Common myeloid progenitor, CD34-positive (primary cell): Measurements from ENCODE around the gene CEP68.

Experiments used
- CTCF ChIA-PET: fragments of 350-600 bp; sonication (Branson Sonifier 250); formaldehyde crosslinking; loops from one replicate; lab custom pipeline; 2021; ENCODE audit warnings: antibody characterized with exemption; lab: Charles Lee
- POLR2A ChIA-PET: fragments of 350-600 bp; sonication (Branson Sonifier 250); formaldehyde crosslinking; loops from one replicate; lab custom pipeline; 2021; ENCODE audit warnings: antibody characterized with exemption; lab: Charles Lee
- DNase-seq, 3 donors: peaks; one replicate each; pipeline versions ENCODE4 v3.0.0 to v3.0.0-alpha.2; 2013
- H3K27ac ChIP-seq, 2 experiments: 1 replicate in 1 of 2; 2 replicates in 1 of 2; pipeline ENCODE4 v1.7.0; 2013; ENCODE audit warnings: inconsistent platforms in 2 of 2, low read length in 2 of 2, mild to moderate bottlenecking in 2 of 2, low read depth in 1 of 2, moderate library complexity in 1 of 2; ENCODE audit not compliant: severe bottlenecking in 2 of 2, insufficient read depth in 1 of 2, poor library complexity in 1 of 2
- H3K27me3 ChIP-seq, 5 experiments: replicated peaks in 2 of 5; 1 replicate in 3 of 5; 2 replicates in 2 of 5; pipeline versions ENCODE4 v1.6.1 to v1.7.0; 2013; ENCODE audit warnings: low read length in 4 of 5, mild to moderate bottlenecking in 2 of 5, moderate library complexity in 2 of 5, inconsistent platforms in 1 of 5; ENCODE audit not compliant: insufficient read depth in 5 of 5, control insufficient read depth in 4 of 5
- H3K36me3 ChIP-seq, 4 experiments: 1 replicate in 2 of 4; 2 replicates in 2 of 4; pipeline versions ENCODE4 v1.6.1 to v1.7.0; 2013; ENCODE audit warnings: low read length in 3 of 4, control low read depth in 1 of 4, mild to moderate bottlenecking in 1 of 4; ENCODE audit not compliant: control insufficient read depth in 4 of 4, insufficient read depth in 4 of 4
- H3K4me1 ChIP-seq, 4 experiments: 1 replicate in 3 of 4; 2 replicates in 1 of 4; pipeline versions ENCODE4 v1.6.1 to v1.7.1; 2013; ENCODE audit warnings: low read length in 3 of 4, mild to moderate bottlenecking in 3 of 4, control low read depth in 1 of 4, inconsistent platforms in 1 of 4, moderate library complexity in 1 of 4; ENCODE audit not compliant: control insufficient read depth in 4 of 4, insufficient read depth in 4 of 4; ENCODE audit errors: control extremely low read depth in 1 of 4
- H3K4me3 ChIP-seq, 7 experiments: 1 replicate in 4 of 7; 2 replicates in 3 of 7; pipeline versions ENCODE4 v1.5.1 to v1.7.0; 2013; ENCODE audit warnings: mild to moderate bottlenecking in 7 of 7, low read length in 6 of 7, moderate library complexity in 6 of 7, inconsistent platforms in 2 of 7, low read depth in 2 of 7, control low read depth in 1 of 7; ENCODE audit not compliant: insufficient read depth in 4 of 7, control insufficient read depth in 1 of 7; ENCODE audit errors: extremely low read depth in 1 of 7
- H3K9me3 ChIP-seq, 5 experiments: 1 replicate in 4 of 5; 2 replicates in 1 of 5; pipeline versions ENCODE4 v1.6.1 to v1.7.1; 2013; ENCODE audit warnings: low read length in 4 of 5, mild to moderate bottlenecking in 2 of 5, inconsistent platforms in 1 of 5, low read depth in 1 of 5, moderate library complexity in 1 of 5; ENCODE audit not compliant: control insufficient read depth in 4 of 5, insufficient read depth in 2 of 5; ENCODE audit errors: control extremely low read depth in 1 of 5
- WGBS: methylation state at CpG from one replicate; pipeline ENCODE4 v1.1.5; 2013; ENCODE audit not compliant: insufficient coverage; 5-methylcytosine and 5-hydroxymethylcytosine counted together

Gene CEP68

GRCh38 chr2:65070856-65071255 lies 14.6 kb downstream of the CEP68 start:
- POLR2A ChIA-PET: interaction anchor here (0.7 kb wide), 1 partner anchor 59 kb away, joined by 3 read pairs; the partner anchor contains the start of gene RAB1A
- no peak for DNase-seq
- Histone ChIP-seq H3K27ac (no peak overlapping the region), H3K4me3 (no peak overlapping the region), H3K9me3 (no peaks in the 10 kb centered on the region), H3K4me1 (peaks cover 5 to 42% (median 37%) of the 10 kb centered on the region in 4 experiments), H3K27me3 (no peaks in the 10 kb centered on the region), H3K36me3 (peaks cover 21 to 59% (median 45%) of the 10 kb centered on the region in 4 experiments)
- 91% methylated on average over 5 of the region's 6 CpGs for WGBS
- CTCF ChIA-PET: interaction anchor here (0.7 to 1.9 kb wide), 10 partner anchors 11 to 116 kb away, joined by 3 to 5 read pairs (median 4); no protein-coding TSS in a partner anchor

- H3K27ac ChIP-seq: no peak overlapping the region
- WGBS: 98% methylated on average over 10 of the region's 14 CpGs
- CTCF ChIA-PET: interaction anchor here (0.7 to 2.2 kb wide), 11 partner anchors 12 to 115 kb away, joined by 3 to 6 read pairs (median 4); no protein-coding TSS in a partner anchor
- no peak for DNase-seq
- H3K27me3 ChIP-seq: no peaks in the 10 kb centered on the region
- H3K9me3 ChIP-seq: no peaks in the 10 kb centered on the region
- peaks cover 5 to 39% (median 33%) of the 10 kb centered on the region in 4 experiments for H3K4me1 ChIP-seq
- POLR2A ChIA-PET: interaction anchor here (0.7 kb wide), 1 partner anchor 59 kb away, joined by 3 read pairs; the partner anchor contains the start of gene RAB1A
- H3K4me3 ChIP-seq: no peak overlapping the region
- peaks cover 27 to 65% (median 51%) of the 10 kb centered on the region in 4 experiments for H3K36me3 ChIP-seq
Observed at GRCh38 chr2:65071499-65072180, 15.4 kb downstream of the CEP68 start.

GRCh38 chr2:65072181-65072970 lies 16.2 kb downstream of the CEP68 start:
- 93% methylated on average over 15 of the region's 20 CpGs for WGBS
- Histone ChIP-seq H3K4me3 (no peak overlapping the region), H3K9me3 (no peaks in the 10 kb centered on the region), H3K27ac (no peak overlapping the region), H3K27me3 (no peaks in the 10 kb centered on the region), H3K36me3 (peaks cover 27 to 68% (median 54%) of the 10 kb centered on the region in 4 experiments), H3K4me1 (peaks cover 5 to 36% (median 30%) of the 10 kb centered on the region in 4 experiments)
- ChIA-PET POLR2A (no interaction called here), CTCF (interaction anchor here (0.9 to 2.2 kb wide), 7 partner anchors 12 to 103 kb away, joined by 3 to 6 read pairs (median 4); partner anchors contain the start of gene RAB1A)
- no peak for DNase-seq

GRCh38 chr2:65073879-65074565 lies 17.8 kb downstream of the CEP68 start:
- CTCF ChIA-PET: interaction anchor here (0.6 to 2.3 kb wide), 5 partner anchors 9 to 95 kb away, joined by 3 to 10 read pairs (median 6); partner anchors contain the start of gene RAB1A
- no peak for DNase-seq
- Histone ChIP-seq H3K4me1 (peaks cover 2 to 21% (median 15%) of the 10 kb centered on the region in 4 experiments), H3K27me3 (no peaks in the 10 kb centered on the region), H3K27ac (no peak overlapping the region), H3K9me3 (no peaks in the 10 kb centered on the region), H3K4me3 (no peak overlapping the region), H3K36me3 (peaks cover 27 to 84% (median 64%) of the 10 kb centered on the region in 4 experiments)
- 98% methylated on average over 6 of the region's 12 CpGs for WGBS
- POLR2A ChIA-PET: no interaction called here

- ChIA-PET CTCF (interaction anchor here (0.6 to 2.3 kb wide), 4 partner anchors 10 to 98 kb away, joined by 3 to 10 read pairs (median 6); no protein-coding TSS in a partner anchor), POLR2A (no interaction called here)
- 100% methylated on average over 1 of the region's 9 CpGs for WGBS
Observed at GRCh38 chr2:65075176-65075575, 19.0 kb downstream of the CEP68 start.

GRCh38 chr2:65075605-65076344 lies 19.6 kb downstream of the CEP68 start:
- H3K27me3 ChIP-seq: no peaks in the 10 kb centered on the region
- 53% methylated on average over 3 of the region's 5 CpGs for WGBS
- peak overlapping the region in 1 of 2 experiments; percentile 32 for H3K27ac ChIP-seq
- DNase-seq: no peak
- CTCF ChIA-PET: interaction anchor here (0.9 to 4.3 kb wide), 3 partner anchors 11 to 93 kb away, joined by 3 to 20 read pairs (median 4); no protein-coding TSS in a partner anchor
- H3K4me1 ChIP-seq: peaks cover 0 to 22% (median 12%) of the 10 kb centered on the region in 4 experiments
- H3K4me3 ChIP-seq: no peak overlapping the region
- POLR2A ChIA-PET: interaction anchor here (1.1 kb wide), 1 partner anchor 11 kb away, joined by 5 read pairs; no protein-coding TSS in a partner anchor
- H3K9me3 ChIP-seq: no peaks in the 10 kb centered on the region
- H3K36me3 ChIP-seq: peaks cover 27 to 80% (median 65%) of the 10 kb centered on the region in 4 experiments

More at GRCh38 chr2:65075176-65075575, 19.0 kb downstream of the CEP68 start:
- Histone ChIP-seq H3K27ac (peak overlapping the region in 1 of 2 experiments; percentile 32), H3K36me3 (peaks cover 27 to 84% (median 68%) of the 10 kb centered on the region in 4 experiments), H3K9me3 (no peaks in the 10 kb centered on the region), H3K4me1 (peaks cover 0 to 22% (median 8%) of the 10 kb centered on the region in 4 experiments), H3K27me3 (no peaks in the 10 kb centered on the region), H3K4me3 (no peak overlapping the region)
- DNase-seq: no peak
